SK-N-DZ (cell line): ENCODE measurements around the gene CENPX.

Experiments
- DNase-seq: peaks from one replicate; pipeline ENCODE4 v3.0.0-alpha.2; 2015; ENCODE audit warnings: low spot score

CENPX gene

GRCh38 chr17:82055023-82055964 lies 32.6 kb upstream of the CENPX start:
- no peak for DNase-seq

GRCh38 chr17:82054351-82055022 lies 31.8 kb upstream of the CENPX start:
- no peak for DNase-seq

- no peak for DNase-seq
These were observed 31.0 kb upstream of the CENPX start for GRCh38 chr17:82053556-82054263.

GRCh38 chr17:82053130-82053529 lies 30.5 kb upstream of the CENPX start:
- DNase-seq = no peak

- DNase-seq = no peak
These were observed 30.0 kb upstream of the CENPX start for GRCh38 chr17:82052638-82053059.

GRCh38 chr17:82051776-82052637 lies 29.3 kb upstream of the CENPX start, which contains the start of the genes GPS1 and RFNG:
Gene GPS1 (plus strand): TSS chr17:82051898. CDS start chr17:82051932, 34 bp downstream.
Gene RFNG (minus strand): TSS chr17:82051811. CDS start chr17:82051766, 45 bp downstream.
- peak; percentile 56 for DNase-seq

GRCh38 chr17:82050761-82051641 lies 28.3 kb upstream of the CENPX start:
- no peak for DNase-seq

- no peak for DNase-seq
These were observed 27.6 kb upstream of the CENPX start for GRCh38 chr17:82050152-82050760.

- no peak for DNase-seq
These were observed 26.9 kb upstream of the CENPX start for GRCh38 chr17:82049521-82049971.

GRCh38 chr17:82049106-82049505 lies 26.4 kb upstream of the CENPX start:
- DNase-seq = no peak

- no peak for DNase-seq
These were observed 25.9 kb upstream of the CENPX start for GRCh38 chr17:82048571-82048971.

- DNase-seq = no peak
These were observed 25.4 kb upstream of the CENPX start for GRCh38 chr17:82047914-82048570.

GRCh38 chr17:82047379-82047778 lies 24.7 kb upstream of the CENPX start:
- DNase-seq = no peak

GRCh38 chr17:82046903-82047302 lies 24.2 kb upstream of the CENPX start:
- DNase-seq = no peak

GRCh38 chr17:82045936-82046484 lies 23.3 kb upstream of the CENPX start:
- no peak for DNase-seq

- no peak for DNase-seq
These were observed 20.8 kb upstream of the CENPX start for GRCh38 chr17:82043507-82043906.

- DNase-seq = no peak
These were observed 20.0 kb upstream of the CENPX start for GRCh38 chr17:82042649-82043048.

GRCh38 chr17:82041144-82041814 lies 18.6 kb upstream of the CENPX start:
- DNase-seq = no peak
